SK-N-SH treated with all-trans-retinoic acid at 6 μM for 48 hours (cell line): ENCODE data around the gene ELMO1.

Source experiments
- ATAC-seq: fragments of 200-7000 bp; cut with Tn5 transposase; 3 replicates; pipeline ENCODE4 v1.9.1; 2020; ENCODE audit warnings: mild to moderate bottlenecking, moderate library complexity
- ARNTL ChIP-seq: fragments of 450-650 bp; formaldehyde crosslinking; IDR thresholded peaks from 2 replicates; pipeline ENCODE4 v1.5.0; 2020; ENCODE audit warnings: low read depth, mild to moderate bottlenecking, moderate library complexity, borderline replicate concordance
- BACH2 ChIP-seq: fragments of 250-450 bp; sonication (Bioruptor Pico); IDR thresholded peaks from 2 replicates; pipeline ENCODE4 v1.9.0; 2021; ENCODE audit warnings: mild to moderate bottlenecking, borderline replicate concordance
- CSDC2 ChIP-seq: fragments of 250-450 bp; sonication (Bioruptor Pico); IDR thresholded peaks from 2 replicates; pipeline ENCODE4 v1.5.0; 2020; ENCODE audit warnings: mild to moderate bottlenecking, moderate library complexity
- ESRRG ChIP-seq: fragments of 250-450 bp; sonication (Bioruptor Pico); IDR thresholded peaks from 2 replicates; pipeline ENCODE4 v1.6.1; 2021; ENCODE audit warnings: mild to moderate bottlenecking
- GLIS3 ChIP-seq: fragments of 250-450 bp; sonication (Bioruptor Pico); IDR thresholded peaks from 2 replicates; pipeline ENCODE4 v1.5.0; 2020; ENCODE audit warnings: mild to moderate bottlenecking, moderate library complexity
- ISL1 ChIP-seq: fragments of 250-450 bp; sonication (Bioruptor Pico); IDR thresholded peaks from 2 replicates; pipeline ENCODE4 v2.1.2; 2022; ENCODE audit warnings: mild to moderate bottlenecking, moderate library complexity
- OSR1 ChIP-seq: fragments of 250-450 bp; sonication (Bioruptor Pico); IDR thresholded peaks from 2 replicates; pipeline ENCODE4 v1.8.0; 2022; ENCODE audit warnings: moderate library complexity, mild to moderate bottlenecking, inconsistent platforms
- PPARA ChIP-seq: fragments of 250-450 bp; sonication (Bioruptor Pico); IDR thresholded peaks from 2 replicates; pipeline ENCODE4 v1.5.0; 2020; ENCODE audit warnings: mild to moderate bottlenecking, borderline replicate concordance
- RARB ChIP-seq: fragments of 250-450 bp; sonication (Bioruptor Pico); IDR thresholded peaks from 2 replicates; pipeline ENCODE4 v1.8.0; 2021; ENCODE audit warnings: mild to moderate bottlenecking, moderate library complexity
- SNAI2 ChIP-seq: fragments of 250-450 bp; sonication (Bioruptor Pico); IDR thresholded peaks from 2 replicates; pipeline ENCODE4 v1.5.0; 2020; ENCODE audit warnings: mild to moderate bottlenecking, moderate library complexity
- TCF4 ChIP-seq: fragments of 250-450 bp; sonication (Bioruptor Pico); IDR thresholded peaks from 2 replicates; pipeline ENCODE4 v1.8.0; 2021; ENCODE audit warnings: mild to moderate bottlenecking, moderate library complexity, borderline replicate concordance
- TOX ChIP-seq: fragments of 250-450 bp; sonication (Bioruptor Pico); IDR thresholded peaks from 2 replicates; pipeline ENCODE4 v1.8.0; 2021; ENCODE audit warnings: mild to moderate bottlenecking, moderate library complexity, borderline replicate concordance
- ZC3H10 ChIP-seq: fragments of 250-450 bp; sonication (Bioruptor Pico); IDR thresholded peaks from 2 replicates; pipeline ENCODE4 v1.5.1; 2021; ENCODE audit warnings: mild to moderate bottlenecking, moderate library complexity
- ZFP3 ChIP-seq: fragments of 250-450 bp; sonication (Bioruptor Pico); IDR thresholded peaks from 2 replicates; pipeline ENCODE4 v1.5.0; 2020; ENCODE audit warnings: mild to moderate bottlenecking, moderate library complexity
- ZFP30 ChIP-seq: fragments of 450-650 bp; formaldehyde crosslinking; IDR thresholded peaks from 2 replicates; pipeline ENCODE4 v1.5.0; 2022; ENCODE audit warnings: mild to moderate bottlenecking, moderate library complexity
- ZNF565 ChIP-seq: fragments of 450-650 bp; formaldehyde crosslinking; conservative IDR thresholded peaks from 2 replicates; pipeline ENCODE4 v1.5.0; 2020; ENCODE audit warnings: low read depth, mild to moderate bottlenecking, moderate library complexity
- ZNF70 ChIP-seq: fragments of 450-650 bp; formaldehyde crosslinking; IDR thresholded peaks from 2 replicates; pipeline ENCODE4 v1.5.0; 2020; ENCODE audit warnings: mild to moderate bottlenecking, moderate library complexity
- ZNF8 ChIP-seq: fragments of 450-650 bp; formaldehyde crosslinking; IDR thresholded peaks from 2 replicates; pipeline ENCODE4 v1.5.0; 2020; ENCODE audit warnings: mild to moderate bottlenecking, moderate library complexity
- TF ChIP-seq, protein P1 (sequence below): fragments of 250-450 bp; sonication (Bioruptor Pico); IDR thresholded peaks from 2 replicates; pipeline ENCODE4 v1.5.1; 2021; ENCODE audit warnings: mild to moderate bottlenecking, moderate library complexity
- TF ChIP-seq, protein P2 (sequence below): fragments of 250-450 bp; sonication (Bioruptor Pico); IDR thresholded peaks from 2 replicates; pipeline ENCODE4 v1.8.0; 2020; ENCODE audit warnings: mild to moderate bottlenecking, moderate library complexity, borderline replicate concordance
- TF ChIP-seq, protein P3 (sequence below): fragments of 250-450 bp; sonication (Bioruptor Pico); IDR thresholded peaks from 2 replicates; pipeline ENCODE4 v1.8.0; 2021; ENCODE audit warnings: low read depth, mild to moderate bottlenecking, moderate library complexity, borderline replicate concordance
- TF ChIP-seq, protein P4 (sequence below): fragments of 250-450 bp; sonication (Bioruptor Pico); IDR thresholded peaks from 2 replicates; pipeline ENCODE4 v1.5.1; 2020; ENCODE audit warnings: low read depth, mild to moderate bottlenecking, moderate library complexity
- TF ChIP-seq, protein P5 (sequence below): fragments of 250-450 bp; sonication (Bioruptor Pico); IDR thresholded peaks from 2 replicates; pipeline ENCODE4 v1.5.0; 2020; ENCODE audit warnings: mild to moderate bottlenecking, moderate library complexity

Gene ELMO1

DNA sequence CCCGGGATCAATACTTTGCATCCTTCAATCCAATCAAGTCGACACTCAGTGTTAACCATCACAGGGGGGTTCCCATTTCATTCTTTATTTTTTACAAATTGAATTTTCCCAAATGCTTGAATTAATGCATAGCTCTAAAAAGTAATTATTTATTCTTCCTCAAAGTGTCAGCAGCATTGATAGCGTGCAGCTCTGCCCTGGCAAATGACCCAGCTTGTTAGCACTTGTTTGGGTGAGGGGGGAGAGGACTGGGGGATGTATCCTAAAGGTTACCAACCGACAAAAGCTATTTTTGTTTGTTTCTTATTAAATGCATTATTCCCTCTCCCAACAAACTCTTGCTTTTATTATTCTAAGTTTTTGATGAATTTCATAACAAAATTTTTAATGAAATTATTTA, 27.0 kb upstream of the ELMO1 start:
- no peak for TF ChIP-seq ISL1
- TF ChIP-seq, protein P1, sequence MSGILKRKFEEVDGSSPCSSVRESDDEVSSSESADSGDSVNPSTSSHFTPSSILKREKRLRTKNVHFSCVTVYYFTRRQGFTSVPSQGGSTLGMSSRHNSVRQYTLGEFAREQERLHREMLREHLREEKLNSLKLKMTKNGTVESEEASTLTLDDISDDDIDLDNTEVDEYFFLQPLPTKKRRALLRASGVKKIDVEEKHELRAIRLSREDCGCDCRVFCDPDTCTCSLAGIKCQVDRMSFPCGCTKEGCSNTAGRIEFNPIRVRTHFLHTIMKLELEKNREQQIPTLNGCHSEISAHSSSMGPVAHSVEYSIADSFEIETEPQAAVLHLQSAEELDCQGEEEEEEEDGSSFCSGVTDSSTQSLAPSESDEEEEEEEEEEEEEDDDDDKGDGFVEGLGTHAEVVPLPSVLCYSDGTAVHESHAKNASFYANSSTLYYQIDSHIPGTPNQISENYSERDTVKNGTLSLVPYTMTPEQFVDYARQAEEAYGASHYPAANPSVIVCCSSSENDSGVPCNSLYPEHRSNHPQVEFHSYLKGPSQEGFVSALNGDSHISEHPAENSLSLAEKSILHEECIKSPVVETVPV (CRISPR knock-in tag): no peak
- TF ChIP-seq TCF4 (CRISPR knock-in tag): no peak
- no peak for TF ChIP-seq ZC3H10
- no peak for TF ChIP-seq BACH2
- TF ChIP-seq RARB: no peak
- TF ChIP-seq PPARA: no peak
- TF ChIP-seq ZNF565: no peak
- no peak for TF ChIP-seq CSDC2 (CRISPR knock-in tag)
- TF ChIP-seq ZFP3 (CRISPR knock-in tag): no peak
- TF ChIP-seq SNAI2 (CRISPR knock-in tag): no peak
- TF ChIP-seq ZFP30: no peak
- TF ChIP-seq ZNF8: no peak
- TF ChIP-seq OSR1 (CRISPR knock-in tag): no peak
- no peak for TF ChIP-seq TOX (CRISPR knock-in tag)
- TF ChIP-seq, protein P2, sequence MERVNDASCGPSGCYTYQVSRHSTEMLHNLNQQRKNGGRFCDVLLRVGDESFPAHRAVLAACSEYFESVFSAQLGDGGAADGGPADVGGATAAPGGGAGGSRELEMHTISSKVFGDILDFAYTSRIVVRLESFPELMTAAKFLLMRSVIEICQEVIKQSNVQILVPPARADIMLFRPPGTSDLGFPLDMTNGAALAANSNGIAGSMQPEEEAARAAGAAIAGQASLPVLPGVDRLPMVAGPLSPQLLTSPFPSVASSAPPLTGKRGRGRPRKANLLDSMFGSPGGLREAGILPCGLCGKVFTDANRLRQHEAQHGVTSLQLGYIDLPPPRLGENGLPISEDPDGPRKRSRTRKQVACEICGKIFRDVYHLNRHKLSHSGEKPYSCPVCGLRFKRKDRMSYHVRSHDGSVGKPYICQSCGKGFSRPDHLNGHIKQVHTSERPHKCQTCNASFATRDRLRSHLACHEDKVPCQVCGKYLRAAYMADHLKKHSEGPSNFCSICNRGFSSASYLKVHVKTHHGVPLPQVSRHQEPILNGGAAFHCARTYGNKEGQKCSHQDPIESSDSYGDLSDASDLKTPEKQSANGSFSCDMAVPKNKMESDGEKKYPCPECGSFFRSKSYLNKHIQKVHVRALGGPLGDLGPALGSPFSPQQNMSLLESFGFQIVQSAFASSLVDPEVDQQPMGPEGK (CRISPR knock-in tag): no peak
- TF ChIP-seq ARNTL: no peak
- TF ChIP-seq, all 23 proteins: peak for 0

DNA sequence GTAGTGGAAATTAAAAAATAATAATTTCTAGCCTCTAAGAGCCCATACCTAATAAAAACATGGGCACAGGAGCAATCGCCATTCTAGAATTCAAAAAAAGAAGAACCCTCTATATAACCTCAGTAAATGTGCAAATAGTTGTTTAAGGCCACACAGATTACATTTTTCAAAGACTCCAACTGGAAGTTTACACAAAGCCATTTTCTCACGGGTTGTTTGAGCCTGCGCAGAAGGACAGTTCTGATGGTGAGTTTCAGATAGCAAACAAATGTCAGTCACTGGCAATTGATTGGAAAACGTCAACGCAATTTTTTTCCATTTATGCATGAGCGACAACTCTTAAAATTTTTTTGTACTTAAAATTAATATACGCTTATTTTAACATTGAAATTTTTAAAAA, 23.0 kb upstream of the ELMO1 start:
- no peak for ATAC-seq
- no peak for TF ChIP-seq ZNF70
- TF ChIP-seq ZNF565: no peak
- TF ChIP-seq, protein P1 (CRISPR knock-in tag): no peak
- no peak for TF ChIP-seq RARB
- TF ChIP-seq CSDC2 (CRISPR knock-in tag): no peak
- TF ChIP-seq ZFP30: no peak
- TF ChIP-seq, protein P3, sequence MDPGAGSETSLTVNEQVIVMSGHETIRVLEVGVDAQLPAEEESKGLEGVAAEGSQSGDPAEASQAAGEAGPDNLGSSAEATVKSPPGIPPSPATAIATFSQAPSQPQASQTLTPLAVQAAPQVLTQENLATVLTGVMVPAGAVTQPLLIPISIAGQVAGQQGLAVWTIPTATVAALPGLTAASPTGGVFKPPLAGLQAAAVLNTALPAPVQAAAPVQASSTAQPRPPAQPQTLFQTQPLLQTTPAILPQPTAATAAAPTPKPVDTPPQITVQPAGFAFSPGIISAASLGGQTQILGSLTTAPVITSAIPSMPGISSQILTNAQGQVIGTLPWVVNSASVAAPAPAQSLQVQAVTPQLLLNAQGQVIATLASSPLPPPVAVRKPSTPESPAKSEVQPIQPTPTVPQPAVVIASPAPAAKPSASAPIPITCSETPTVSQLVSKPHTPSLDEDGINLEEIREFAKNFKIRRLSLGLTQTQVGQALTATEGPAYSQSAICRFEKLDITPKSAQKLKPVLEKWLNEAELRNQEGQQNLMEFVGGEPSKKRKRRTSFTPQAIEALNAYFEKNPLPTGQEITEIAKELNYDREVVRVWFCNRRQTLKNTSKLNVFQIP: no peak
- TF ChIP-seq BACH2: no peak
- TF ChIP-seq ARNTL: no peak
- TF ChIP-seq ZNF8: no peak
- no peak for TF ChIP-seq GLIS3
- no peak for TF ChIP-seq TCF4 (CRISPR knock-in tag)
- TF ChIP-seq TOX (CRISPR knock-in tag): no peak
- TF ChIP-seq PPARA: no peak
- no peak for TF ChIP-seq ZC3H10
- TF ChIP-seq ESRRG: no peak

More for the DNA sequence above, 27.0 kb upstream of the ELMO1 start:
- ATAC-seq: no peak

DNA sequence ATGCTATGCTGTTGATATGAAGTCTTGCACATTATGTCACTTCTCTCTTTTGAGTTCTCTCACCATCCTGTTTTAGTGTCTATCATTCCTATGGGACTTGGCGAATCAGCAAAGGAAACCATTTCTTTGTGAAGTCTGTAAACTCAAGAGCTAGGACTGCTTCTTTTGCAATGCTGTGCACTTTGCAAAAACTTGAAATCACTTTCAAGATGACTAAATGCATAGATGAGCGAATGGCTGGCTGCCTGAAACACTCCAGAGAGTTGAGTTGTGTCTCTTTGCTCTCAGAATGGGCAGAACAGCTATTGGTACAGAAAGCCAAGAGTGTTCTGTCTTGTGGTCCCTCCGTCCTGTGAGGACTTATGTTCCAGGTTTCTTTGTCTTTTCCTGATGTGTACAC, 18.3 kb upstream of the ELMO1 start:
- no peak for TF ChIP-seq RARB
- no peak for ATAC-seq

DNA sequence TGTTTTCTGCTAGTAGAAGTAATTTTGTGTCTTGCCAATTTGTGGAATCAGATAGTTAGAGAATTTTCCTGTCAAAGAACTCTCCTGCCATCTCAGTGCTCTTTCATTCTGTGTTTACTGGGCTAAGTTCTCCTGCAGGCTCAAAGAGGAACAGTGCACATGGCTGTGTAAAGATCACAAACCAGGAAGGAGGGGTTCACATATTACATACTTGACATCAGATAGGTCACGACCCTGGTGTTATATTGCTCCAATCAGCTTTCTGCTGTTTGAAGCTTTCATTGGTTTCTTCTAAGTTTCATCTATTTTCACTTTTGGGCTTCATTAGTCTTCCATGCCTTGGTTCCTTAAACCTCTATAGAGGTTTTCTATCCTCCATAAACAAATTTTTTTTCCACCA, 13.5 kb upstream of the ELMO1 start:
- ATAC-seq: no peak
- TF ChIP-seq ZNF8 (no peak), ARNTL (no peak), GLIS3 (no peak), ZFP30 (no peak), TCF4 (CRISPR knock-in tag) (no peak), RARB (no peak), ESRRG (no peak), ISL1 (no peak), ZNF70 (no peak), PPARA (no peak), ZFP3 (CRISPR knock-in tag) (no peak)
- TF ChIP-seq, protein P4, sequence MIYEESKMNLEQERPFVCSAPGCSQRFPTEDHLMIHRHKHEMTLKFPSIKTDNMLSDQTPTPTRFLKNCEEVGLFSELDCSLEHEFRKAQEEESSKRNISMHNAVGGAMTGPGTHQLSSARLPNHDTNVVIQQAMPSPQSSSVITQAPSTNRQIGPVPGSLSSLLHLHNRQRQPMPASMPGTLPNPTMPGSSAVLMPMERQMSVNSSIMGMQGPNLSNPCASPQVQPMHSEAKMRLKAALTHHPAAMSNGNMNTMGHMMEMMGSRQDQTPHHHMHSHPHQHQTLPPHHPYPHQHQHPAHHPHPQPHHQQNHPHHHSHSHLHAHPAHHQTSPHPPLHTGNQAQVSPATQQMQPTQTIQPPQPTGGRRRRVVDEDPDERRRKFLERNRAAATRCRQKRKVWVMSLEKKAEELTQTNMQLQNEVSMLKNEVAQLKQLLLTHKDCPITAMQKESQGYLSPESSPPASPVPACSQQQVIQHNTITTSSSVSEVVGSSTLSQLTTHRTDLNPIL (CRISPR knock-in tag): no peak
- TF ChIP-seq, protein P3: no peak
- TF ChIP-seq, protein P5, sequence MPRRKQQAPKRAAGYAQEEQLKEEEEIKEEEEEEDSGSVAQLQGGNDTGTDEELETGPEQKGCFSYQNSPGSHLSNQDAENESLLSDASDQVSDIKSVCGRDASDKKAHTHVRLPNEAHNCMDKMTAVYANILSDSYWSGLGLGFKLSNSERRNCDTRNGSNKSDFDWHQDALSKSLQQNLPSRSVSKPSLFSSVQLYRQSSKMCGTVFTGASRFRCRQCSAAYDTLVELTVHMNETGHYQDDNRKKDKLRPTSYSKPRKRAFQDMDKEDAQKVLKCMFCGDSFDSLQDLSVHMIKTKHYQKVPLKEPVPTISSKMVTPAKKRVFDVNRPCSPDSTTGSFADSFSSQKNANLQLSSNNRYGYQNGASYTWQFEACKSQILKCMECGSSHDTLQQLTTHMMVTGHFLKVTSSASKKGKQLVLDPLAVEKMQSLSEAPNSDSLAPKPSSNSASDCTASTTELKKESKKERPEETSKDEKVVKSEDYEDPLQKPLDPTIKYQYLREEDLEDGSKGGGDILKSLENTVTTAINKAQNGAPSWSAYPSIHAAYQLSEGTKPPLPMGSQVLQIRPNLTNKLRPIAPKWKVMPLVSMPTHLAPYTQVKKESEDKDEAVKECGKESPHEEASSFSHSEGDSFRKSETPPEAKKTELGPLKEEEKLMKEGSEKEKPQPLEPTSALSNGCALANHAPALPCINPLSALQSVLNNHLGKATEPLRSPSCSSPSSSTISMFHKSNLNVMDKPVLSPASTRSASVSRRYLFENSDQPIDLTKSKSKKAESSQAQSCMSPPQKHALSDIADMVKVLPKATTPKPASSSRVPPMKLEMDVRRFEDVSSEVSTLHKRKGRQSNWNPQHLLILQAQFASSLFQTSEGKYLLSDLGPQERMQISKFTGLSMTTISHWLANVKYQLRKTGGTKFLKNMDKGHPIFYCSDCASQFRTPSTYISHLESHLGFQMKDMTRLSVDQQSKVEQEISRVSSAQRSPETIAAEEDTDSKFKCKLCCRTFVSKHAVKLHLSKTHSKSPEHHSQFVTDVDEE: no peak
